SK-N-SH treated with all-trans-retinoic acid at 6 μM for 48 hours (cell line): Measurements from ENCODE around the gene PDILT.

Experiments
- ATAC-seq: fragments of 200-7000 bp; cut with Tn5 transposase; 3 replicates; pipeline ENCODE4 v1.9.1; 2020; ENCODE audit warnings: mild to moderate bottlenecking, moderate library complexity
- ARNTL ChIP-seq: fragments of 450-650 bp; formaldehyde crosslinking; IDR thresholded peaks from 2 replicates; pipeline ENCODE4 v1.5.0; 2020; ENCODE audit warnings: low read depth, mild to moderate bottlenecking, moderate library complexity, borderline replicate concordance
- BACH2 ChIP-seq: fragments of 250-450 bp; sonication (Bioruptor Pico); IDR thresholded peaks from 2 replicates; pipeline ENCODE4 v1.9.0; 2021; ENCODE audit warnings: mild to moderate bottlenecking, borderline replicate concordance
- CSDC2 ChIP-seq: fragments of 250-450 bp; sonication (Bioruptor Pico); IDR thresholded peaks from 2 replicates; pipeline ENCODE4 v1.5.0; 2020; ENCODE audit warnings: mild to moderate bottlenecking, moderate library complexity
- ESRRG ChIP-seq: fragments of 250-450 bp; sonication (Bioruptor Pico); IDR thresholded peaks from 2 replicates; pipeline ENCODE4 v1.6.1; 2021; ENCODE audit warnings: mild to moderate bottlenecking
- GLIS3 ChIP-seq: fragments of 250-450 bp; sonication (Bioruptor Pico); IDR thresholded peaks from 2 replicates; pipeline ENCODE4 v1.5.0; 2020; ENCODE audit warnings: mild to moderate bottlenecking, moderate library complexity
- ISL1 ChIP-seq: fragments of 250-450 bp; sonication (Bioruptor Pico); IDR thresholded peaks from 2 replicates; pipeline ENCODE4 v2.1.2; 2022; ENCODE audit warnings: mild to moderate bottlenecking, moderate library complexity
- PPARA ChIP-seq: fragments of 250-450 bp; sonication (Bioruptor Pico); IDR thresholded peaks from 2 replicates; pipeline ENCODE4 v1.5.0; 2020; ENCODE audit warnings: mild to moderate bottlenecking, borderline replicate concordance
- SNAI2 ChIP-seq: fragments of 250-450 bp; sonication (Bioruptor Pico); IDR thresholded peaks from 2 replicates; pipeline ENCODE4 v1.5.0; 2020; ENCODE audit warnings: mild to moderate bottlenecking, moderate library complexity
- TCF4 ChIP-seq: fragments of 250-450 bp; sonication (Bioruptor Pico); IDR thresholded peaks from 2 replicates; pipeline ENCODE4 v1.8.0; 2021; ENCODE audit warnings: mild to moderate bottlenecking, moderate library complexity, borderline replicate concordance
- TOX ChIP-seq: fragments of 250-450 bp; sonication (Bioruptor Pico); IDR thresholded peaks from 2 replicates; pipeline ENCODE4 v1.8.0; 2021; ENCODE audit warnings: mild to moderate bottlenecking, moderate library complexity, borderline replicate concordance
- ZC3H10 ChIP-seq: fragments of 250-450 bp; sonication (Bioruptor Pico); IDR thresholded peaks from 2 replicates; pipeline ENCODE4 v1.5.1; 2021; ENCODE audit warnings: mild to moderate bottlenecking, moderate library complexity
- ZFP3 ChIP-seq: fragments of 250-450 bp; sonication (Bioruptor Pico); IDR thresholded peaks from 2 replicates; pipeline ENCODE4 v1.5.0; 2020; ENCODE audit warnings: mild to moderate bottlenecking, moderate library complexity
- ZFP30 ChIP-seq: fragments of 450-650 bp; formaldehyde crosslinking; IDR thresholded peaks from 2 replicates; pipeline ENCODE4 v1.5.0; 2022; ENCODE audit warnings: mild to moderate bottlenecking, moderate library complexity
- ZNF70 ChIP-seq: fragments of 450-650 bp; formaldehyde crosslinking; IDR thresholded peaks from 2 replicates; pipeline ENCODE4 v1.5.0; 2020; ENCODE audit warnings: mild to moderate bottlenecking, moderate library complexity
- ZNF8 ChIP-seq: fragments of 450-650 bp; formaldehyde crosslinking; IDR thresholded peaks from 2 replicates; pipeline ENCODE4 v1.5.0; 2020; ENCODE audit warnings: mild to moderate bottlenecking, moderate library complexity
- TF ChIP-seq, protein P1 (sequence below): fragments of 250-450 bp; sonication (Bioruptor Pico); IDR thresholded peaks from 2 replicates; pipeline ENCODE4 v1.5.1; 2021; ENCODE audit warnings: mild to moderate bottlenecking, moderate library complexity
- TF ChIP-seq, protein P2 (sequence below): fragments of 250-450 bp; sonication (Bioruptor Pico); IDR thresholded peaks from 2 replicates; pipeline ENCODE4 v1.8.0; 2020; ENCODE audit warnings: mild to moderate bottlenecking, moderate library complexity, borderline replicate concordance
- TF ChIP-seq, protein P3 (sequence below): fragments of 250-450 bp; sonication (Bioruptor Pico); IDR thresholded peaks from 2 replicates; pipeline ENCODE4 v1.8.0; 2021; ENCODE audit warnings: low read depth, mild to moderate bottlenecking, moderate library complexity, borderline replicate concordance
- TF ChIP-seq, protein P4 (sequence below): fragments of 250-450 bp; sonication (Bioruptor Pico); IDR thresholded peaks from 2 replicates; pipeline ENCODE4 v1.5.1; 2020; ENCODE audit warnings: low read depth, mild to moderate bottlenecking, moderate library complexity
- TF ChIP-seq, protein P5 (sequence below): fragments of 250-450 bp; sonication (Bioruptor Pico); IDR thresholded peaks from 2 replicates; pipeline ENCODE4 v1.5.0; 2020; ENCODE audit warnings: mild to moderate bottlenecking, moderate library complexity

PDILT gene

DNA sequence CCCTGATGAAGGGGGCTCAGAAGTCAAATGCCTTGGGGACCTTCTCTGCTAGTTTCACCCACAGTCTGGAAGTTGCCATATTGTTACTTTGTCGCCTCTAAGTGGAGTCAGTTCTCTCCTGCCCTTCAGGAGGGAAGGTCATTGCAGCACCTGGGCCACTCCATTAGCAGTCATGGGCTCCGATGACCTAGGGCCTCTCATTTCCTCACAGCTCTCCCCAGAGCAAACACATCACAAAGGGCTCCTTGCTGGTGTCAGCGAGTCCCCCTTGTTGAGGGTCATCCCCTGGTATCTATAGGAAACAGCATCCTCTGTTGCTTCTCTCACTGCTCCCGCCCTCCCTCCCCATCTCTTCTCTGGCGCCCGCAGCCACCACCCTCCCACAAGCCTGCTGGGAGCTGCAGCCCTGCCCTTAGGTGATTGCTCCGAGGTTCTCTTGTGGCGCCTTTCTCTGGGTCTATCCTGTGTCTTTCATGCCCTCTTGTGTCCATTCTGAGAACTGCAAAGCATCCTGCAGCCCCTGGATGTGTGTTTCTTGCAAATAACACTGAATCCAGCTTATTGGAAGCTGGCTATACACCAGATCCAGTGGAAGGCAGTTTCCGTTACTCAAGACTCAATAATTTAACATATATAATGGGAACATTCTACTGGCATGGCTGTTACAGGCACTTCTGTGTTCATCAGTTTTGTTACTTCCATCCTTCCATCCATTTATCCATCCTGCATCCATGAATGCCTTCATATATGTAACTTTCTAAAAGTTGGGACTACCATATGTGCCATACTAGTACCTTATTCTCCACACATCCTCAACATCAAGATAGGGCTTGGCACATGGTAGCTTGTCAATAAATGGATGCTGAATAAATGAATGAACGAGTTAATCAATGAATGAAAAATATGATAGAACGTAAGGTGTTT is 21.2 kb downstream of the PDILT start:
- TF ChIP-seq TOX (CRISPR knock-in tag) (no peak), ESRRG (no peak), ZC3H10 (CRISPR knock-in tag) (no peak), ZFP30 (CRISPR knock-in tag) (no peak), ZNF70 (CRISPR knock-in tag) (no peak), ZFP3 (CRISPR knock-in tag) (no peak), ARNTL (CRISPR knock-in tag) (no peak), TCF4 (CRISPR knock-in tag) (no peak), CSDC2 (CRISPR knock-in tag) (no peak), PPARA (CRISPR knock-in tag) (no peak), BACH2 (CRISPR knock-in tag) (no peak), GLIS3 (CRISPR knock-in tag) (no peak), ZNF8 (CRISPR knock-in tag) (no peak), SNAI2 (no peak)
- TF ChIP-seq, protein P1, sequence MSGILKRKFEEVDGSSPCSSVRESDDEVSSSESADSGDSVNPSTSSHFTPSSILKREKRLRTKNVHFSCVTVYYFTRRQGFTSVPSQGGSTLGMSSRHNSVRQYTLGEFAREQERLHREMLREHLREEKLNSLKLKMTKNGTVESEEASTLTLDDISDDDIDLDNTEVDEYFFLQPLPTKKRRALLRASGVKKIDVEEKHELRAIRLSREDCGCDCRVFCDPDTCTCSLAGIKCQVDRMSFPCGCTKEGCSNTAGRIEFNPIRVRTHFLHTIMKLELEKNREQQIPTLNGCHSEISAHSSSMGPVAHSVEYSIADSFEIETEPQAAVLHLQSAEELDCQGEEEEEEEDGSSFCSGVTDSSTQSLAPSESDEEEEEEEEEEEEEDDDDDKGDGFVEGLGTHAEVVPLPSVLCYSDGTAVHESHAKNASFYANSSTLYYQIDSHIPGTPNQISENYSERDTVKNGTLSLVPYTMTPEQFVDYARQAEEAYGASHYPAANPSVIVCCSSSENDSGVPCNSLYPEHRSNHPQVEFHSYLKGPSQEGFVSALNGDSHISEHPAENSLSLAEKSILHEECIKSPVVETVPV, result no peak
- TF ChIP-seq, protein P2, sequence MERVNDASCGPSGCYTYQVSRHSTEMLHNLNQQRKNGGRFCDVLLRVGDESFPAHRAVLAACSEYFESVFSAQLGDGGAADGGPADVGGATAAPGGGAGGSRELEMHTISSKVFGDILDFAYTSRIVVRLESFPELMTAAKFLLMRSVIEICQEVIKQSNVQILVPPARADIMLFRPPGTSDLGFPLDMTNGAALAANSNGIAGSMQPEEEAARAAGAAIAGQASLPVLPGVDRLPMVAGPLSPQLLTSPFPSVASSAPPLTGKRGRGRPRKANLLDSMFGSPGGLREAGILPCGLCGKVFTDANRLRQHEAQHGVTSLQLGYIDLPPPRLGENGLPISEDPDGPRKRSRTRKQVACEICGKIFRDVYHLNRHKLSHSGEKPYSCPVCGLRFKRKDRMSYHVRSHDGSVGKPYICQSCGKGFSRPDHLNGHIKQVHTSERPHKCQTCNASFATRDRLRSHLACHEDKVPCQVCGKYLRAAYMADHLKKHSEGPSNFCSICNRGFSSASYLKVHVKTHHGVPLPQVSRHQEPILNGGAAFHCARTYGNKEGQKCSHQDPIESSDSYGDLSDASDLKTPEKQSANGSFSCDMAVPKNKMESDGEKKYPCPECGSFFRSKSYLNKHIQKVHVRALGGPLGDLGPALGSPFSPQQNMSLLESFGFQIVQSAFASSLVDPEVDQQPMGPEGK (CRISPR knock-in tag), result no peak
- TF ChIP-seq, protein P3, sequence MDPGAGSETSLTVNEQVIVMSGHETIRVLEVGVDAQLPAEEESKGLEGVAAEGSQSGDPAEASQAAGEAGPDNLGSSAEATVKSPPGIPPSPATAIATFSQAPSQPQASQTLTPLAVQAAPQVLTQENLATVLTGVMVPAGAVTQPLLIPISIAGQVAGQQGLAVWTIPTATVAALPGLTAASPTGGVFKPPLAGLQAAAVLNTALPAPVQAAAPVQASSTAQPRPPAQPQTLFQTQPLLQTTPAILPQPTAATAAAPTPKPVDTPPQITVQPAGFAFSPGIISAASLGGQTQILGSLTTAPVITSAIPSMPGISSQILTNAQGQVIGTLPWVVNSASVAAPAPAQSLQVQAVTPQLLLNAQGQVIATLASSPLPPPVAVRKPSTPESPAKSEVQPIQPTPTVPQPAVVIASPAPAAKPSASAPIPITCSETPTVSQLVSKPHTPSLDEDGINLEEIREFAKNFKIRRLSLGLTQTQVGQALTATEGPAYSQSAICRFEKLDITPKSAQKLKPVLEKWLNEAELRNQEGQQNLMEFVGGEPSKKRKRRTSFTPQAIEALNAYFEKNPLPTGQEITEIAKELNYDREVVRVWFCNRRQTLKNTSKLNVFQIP (CRISPR knock-in tag), result no peak
- TF ChIP-seq, protein P4, sequence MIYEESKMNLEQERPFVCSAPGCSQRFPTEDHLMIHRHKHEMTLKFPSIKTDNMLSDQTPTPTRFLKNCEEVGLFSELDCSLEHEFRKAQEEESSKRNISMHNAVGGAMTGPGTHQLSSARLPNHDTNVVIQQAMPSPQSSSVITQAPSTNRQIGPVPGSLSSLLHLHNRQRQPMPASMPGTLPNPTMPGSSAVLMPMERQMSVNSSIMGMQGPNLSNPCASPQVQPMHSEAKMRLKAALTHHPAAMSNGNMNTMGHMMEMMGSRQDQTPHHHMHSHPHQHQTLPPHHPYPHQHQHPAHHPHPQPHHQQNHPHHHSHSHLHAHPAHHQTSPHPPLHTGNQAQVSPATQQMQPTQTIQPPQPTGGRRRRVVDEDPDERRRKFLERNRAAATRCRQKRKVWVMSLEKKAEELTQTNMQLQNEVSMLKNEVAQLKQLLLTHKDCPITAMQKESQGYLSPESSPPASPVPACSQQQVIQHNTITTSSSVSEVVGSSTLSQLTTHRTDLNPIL (CRISPR knock-in tag), result no peak
- TF ChIP-seq, protein P5, sequence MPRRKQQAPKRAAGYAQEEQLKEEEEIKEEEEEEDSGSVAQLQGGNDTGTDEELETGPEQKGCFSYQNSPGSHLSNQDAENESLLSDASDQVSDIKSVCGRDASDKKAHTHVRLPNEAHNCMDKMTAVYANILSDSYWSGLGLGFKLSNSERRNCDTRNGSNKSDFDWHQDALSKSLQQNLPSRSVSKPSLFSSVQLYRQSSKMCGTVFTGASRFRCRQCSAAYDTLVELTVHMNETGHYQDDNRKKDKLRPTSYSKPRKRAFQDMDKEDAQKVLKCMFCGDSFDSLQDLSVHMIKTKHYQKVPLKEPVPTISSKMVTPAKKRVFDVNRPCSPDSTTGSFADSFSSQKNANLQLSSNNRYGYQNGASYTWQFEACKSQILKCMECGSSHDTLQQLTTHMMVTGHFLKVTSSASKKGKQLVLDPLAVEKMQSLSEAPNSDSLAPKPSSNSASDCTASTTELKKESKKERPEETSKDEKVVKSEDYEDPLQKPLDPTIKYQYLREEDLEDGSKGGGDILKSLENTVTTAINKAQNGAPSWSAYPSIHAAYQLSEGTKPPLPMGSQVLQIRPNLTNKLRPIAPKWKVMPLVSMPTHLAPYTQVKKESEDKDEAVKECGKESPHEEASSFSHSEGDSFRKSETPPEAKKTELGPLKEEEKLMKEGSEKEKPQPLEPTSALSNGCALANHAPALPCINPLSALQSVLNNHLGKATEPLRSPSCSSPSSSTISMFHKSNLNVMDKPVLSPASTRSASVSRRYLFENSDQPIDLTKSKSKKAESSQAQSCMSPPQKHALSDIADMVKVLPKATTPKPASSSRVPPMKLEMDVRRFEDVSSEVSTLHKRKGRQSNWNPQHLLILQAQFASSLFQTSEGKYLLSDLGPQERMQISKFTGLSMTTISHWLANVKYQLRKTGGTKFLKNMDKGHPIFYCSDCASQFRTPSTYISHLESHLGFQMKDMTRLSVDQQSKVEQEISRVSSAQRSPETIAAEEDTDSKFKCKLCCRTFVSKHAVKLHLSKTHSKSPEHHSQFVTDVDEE (CRISPR knock-in tag), result no peak
- TF ChIP-seq, all 23 proteins: peak for 0
- peak; percentile 97 for ATAC-seq

DNA sequence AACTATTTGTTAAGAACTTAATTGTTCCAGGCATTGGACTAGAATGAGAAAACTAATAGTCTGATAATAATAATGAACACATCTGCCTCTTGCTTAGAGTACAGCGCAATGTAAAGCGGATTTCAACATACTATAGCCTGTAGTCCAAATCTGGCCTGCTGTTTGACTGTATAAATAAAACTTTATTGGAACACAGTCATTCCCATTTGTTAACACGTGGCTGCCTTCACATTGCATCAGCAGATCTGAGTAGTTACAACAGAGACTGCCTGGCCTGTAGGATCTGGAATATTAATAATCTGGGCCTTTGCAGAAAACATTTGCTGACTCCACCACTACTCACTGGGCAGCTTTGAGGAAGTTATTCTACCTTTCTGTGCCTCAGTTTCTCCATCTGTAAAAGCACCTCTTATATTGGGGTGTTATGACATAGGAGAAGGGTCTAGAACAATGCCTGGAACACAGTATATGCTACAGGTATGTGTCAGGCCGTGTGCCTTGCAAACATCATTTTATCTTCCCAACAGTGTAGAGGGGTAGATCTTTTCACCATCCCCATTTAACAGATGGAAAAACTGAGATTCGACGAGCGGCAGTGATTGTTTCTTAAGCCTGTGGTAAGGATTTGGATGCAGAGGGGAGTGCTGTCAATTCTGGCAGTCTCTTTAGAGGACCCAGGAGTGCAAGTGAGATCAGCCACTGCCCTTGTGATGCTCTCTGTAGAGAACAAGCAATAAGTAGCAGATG is 22.2 kb downstream of the PDILT start:
- TF ChIP-seq ARNTL (CRISPR knock-in tag) (no peak), CSDC2 (CRISPR knock-in tag) (no peak), TCF4 (CRISPR knock-in tag) (no peak), ISL1 (no peak), ZFP3 (CRISPR knock-in tag) (no peak), ZC3H10 (CRISPR knock-in tag) (no peak)
- TF ChIP-seq, protein P2 (CRISPR knock-in tag), result no peak
- TF ChIP-seq, all 23 proteins: peak for 0
- no peak for ATAC-seq
